Neural crest cell (in vitro differentiated cells): Measurements from ENCODE around the gene RPL4. TPM values are rescaled to one million over a fixed set of nuclear protein-coding genes. Genes with fewer than 3 reads are reported as not detected.

Experiments
- DNase-seq: peaks from one replicate; pipeline ENCODE4 v3.0.0; 2021; ENCODE audit warnings: low read depth, mixed read lengths, low spot score
- H3K27ac Mint-ChIP-seq: one replicate; pipeline ENCODE4 v1.8.0; 2021; ENCODE audit warnings: mild to moderate bottlenecking, mixed read lengths; ENCODE audit not compliant: unreplicated experiment
- H3K27me3 Mint-ChIP-seq: 2 replicates; pipeline ENCODE4 v1.8.0; 2021; ENCODE audit warnings: low read depth, mild to moderate bottlenecking, mixed read lengths
- H3K36me3 Mint-ChIP-seq: 2 replicates; pipeline ENCODE4 v1.8.0; 2021; ENCODE audit warnings: low read depth, mild to moderate bottlenecking, mixed read lengths
- H3K4me1 Mint-ChIP-seq: 2 replicates; pipeline ENCODE4 v1.8.0; 2021; ENCODE audit warnings: mixed read lengths
- H3K4me3 Mint-ChIP-seq: one replicate; pipeline ENCODE4 v1.8.0; 2021; ENCODE audit warnings: mild to moderate bottlenecking, mixed read lengths
- H3K9me3 Mint-ChIP-seq: 2 replicates; pipeline ENCODE4 v1.8.0; 2021; ENCODE audit warnings: mixed read lengths
- CTCF ChIP-seq: fragments of 200-600 bp; sonication (generic); conservative IDR thresholded peaks from 2 replicates; pipeline ENCODE4 v1.5.0; 2021; ENCODE audit warnings: antibody characterized with exemption, mild to moderate bottlenecking
- total RNA-seq: library from RNA; stranded (reverse); gene quantifications from 2 replicates; pipeline ENCODE4 v1.2.1, GENCODE V29; 2021

The RPL4 gene
- total RNA-seq, 1 donor from 2014 or later = 3,194 TPM

GRCh38 chr15:66481107-66481856 is 23.4 kb downstream of the RPL4 start:
- H3K4me3 Mint-ChIP-seq = no peak overlapping the region
- H3K36me3 Mint-ChIP-seq = peaks cover 14% of the 10 kb centered on the region
- TF ChIP-seq CTCF = no peak
- H3K9me3 Mint-ChIP-seq = no peaks in the 10 kb centered on the region
- no peak overlapping the region for H3K27ac Mint-ChIP-seq
- H3K4me1 Mint-ChIP-seq = no peaks in the 10 kb centered on the region
- H3K27me3 Mint-ChIP-seq = no peaks in the 10 kb centered on the region
- no peak for DNase-seq

- no peak overlapping the region for H3K4me3 Mint-ChIP-seq
- no peaks in the 10 kb centered on the region for H3K27me3 Mint-ChIP-seq
- no peak for DNase-seq
- H3K36me3 Mint-ChIP-seq = peaks cover 14% of the 10 kb centered on the region
- TF ChIP-seq CTCF = no peak
- H3K27ac Mint-ChIP-seq = no peak overlapping the region
- H3K9me3 Mint-ChIP-seq = no peaks in the 10 kb centered on the region
- H3K4me1 Mint-ChIP-seq = no peaks in the 10 kb centered on the region
Observed at GRCh38 chr15:66480267-66480666, 24.4 kb downstream of the RPL4 start.

- Mint-ChIP-seq H3K9me3 (no peaks in the 10 kb centered on the region), H3K4me1 (peaks cover 18% of the 10 kb centered on the region), H3K4me3 (no peak overlapping the region), H3K27me3 (no peaks in the 10 kb centered on the region), H3K36me3 (peaks cover 5% of the 10 kb centered on the region), H3K27ac (no peak overlapping the region)
- no peak for TF ChIP-seq CTCF
- DNase-seq = no peak
Observed at GRCh38 chr15:66477011-66477410, 27.6 kb downstream of the RPL4 start.

GRCh38 chr15:66476535-66476934 is 28.1 kb downstream of the RPL4 start:
- no peak for TF ChIP-seq CTCF

GRCh38 chr15:66474963-66475362 is 29.7 kb downstream of the RPL4 start:
- peaks cover 18% of the 10 kb centered on the region for H3K4me1 Mint-ChIP-seq
- no peaks in the 10 kb centered on the region for H3K36me3 Mint-ChIP-seq
- no peaks in the 10 kb centered on the region for H3K27me3 Mint-ChIP-seq
- no peak overlapping the region for H3K27ac Mint-ChIP-seq
- DNase-seq = no peak
- H3K4me3 Mint-ChIP-seq = no peak overlapping the region
- TF ChIP-seq CTCF = no peak
- no peaks in the 10 kb centered on the region for H3K9me3 Mint-ChIP-seq

More at GRCh38 chr15:66476535-66476934, 28.1 kb downstream of the RPL4 start:
- Mint-ChIP-seq H3K4me1 (peaks cover 18% of the 10 kb centered on the region), H3K9me3 (no peaks in the 10 kb centered on the region), H3K36me3 (peaks cover 2% of the 10 kb centered on the region), H3K27me3 (no peaks in the 10 kb centered on the region), H3K4me3 (no peak overlapping the region), H3K27ac (peak overlapping the region; percentile 37)
- DNase-seq = no peak
